ENCODE data around the gene GTF2F2. TPM values are rescaled to one million over a fixed set of nuclear protein-coding genes. Genes with fewer than 3 reads are reported as not detected.

The GTF2F2 gene, protein sequence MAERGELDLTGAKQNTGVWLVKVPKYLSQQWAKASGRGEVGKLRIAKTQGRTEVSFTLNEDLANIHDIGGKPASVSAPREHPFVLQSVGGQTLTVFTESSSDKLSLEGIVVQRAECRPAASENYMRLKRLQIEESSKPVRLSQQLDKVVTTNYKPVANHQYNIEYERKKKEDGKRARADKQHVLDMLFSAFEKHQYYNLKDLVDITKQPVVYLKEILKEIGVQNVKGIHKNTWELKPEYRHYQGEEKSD
- total RNA-seq = 10 to 100 TPM; 25.4 to 26.0 TPM

DNA sequence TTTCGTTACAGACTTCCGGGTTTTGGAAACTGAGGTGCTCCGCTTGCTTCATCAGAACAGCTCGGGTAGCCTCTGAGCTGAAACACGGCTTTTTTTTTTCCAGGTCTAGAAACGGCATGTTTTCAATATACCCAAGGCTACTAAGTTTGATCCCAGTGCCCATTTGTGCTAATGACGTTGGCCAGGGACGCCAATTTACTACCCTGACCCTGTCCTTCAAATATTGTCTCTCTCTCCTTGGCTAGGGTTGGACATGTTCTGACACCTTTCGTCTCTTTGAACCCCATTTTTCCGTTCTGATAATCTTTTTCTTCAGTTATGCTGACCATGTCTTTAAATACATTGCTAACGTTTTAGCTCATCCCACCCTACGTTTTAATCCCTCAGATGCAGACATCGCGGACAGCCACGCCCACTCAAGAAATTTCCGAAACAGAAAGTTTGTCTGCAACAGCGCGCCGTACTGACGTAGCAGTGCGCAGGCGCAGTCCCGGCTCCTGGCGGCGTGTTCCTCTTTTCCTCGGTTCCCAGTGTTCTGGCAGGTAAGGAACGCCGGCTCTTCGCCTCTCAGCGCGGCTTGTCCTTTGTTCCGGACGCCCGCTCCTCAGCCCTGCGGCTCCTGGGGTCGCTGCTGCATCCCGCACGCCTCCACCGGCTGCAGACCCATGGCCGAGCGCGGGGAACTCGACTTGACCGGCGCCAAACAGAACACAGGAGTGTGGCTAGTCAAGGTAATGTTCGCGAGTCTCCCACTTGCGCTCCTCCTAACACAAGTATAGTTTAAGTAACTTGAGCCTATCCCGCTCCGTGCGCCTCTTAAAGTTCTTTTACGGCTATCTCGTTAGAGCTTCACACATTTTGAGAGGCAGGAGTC is at the start of gene GTF2F2:
GTF2F2 (plus strand) TSS at position 520 of the 874 bp plus-strand sequence; CDS start at position 666, 146 bp downstream.
- peak; percentile 91 for DNase-seq
- intact Hi-C loops (cut with micrococcal nuclease) = loop anchor here (1.0 to 2.0 kb wide), 7 partner anchors 65 to 221 kb away; partner anchors contain the start of genes GPALPP1, NUFIP1 and TPT1
- H3K4me1 Mint-ChIP-seq (ENCODE audit: low read depth) = peaks cover 8% of the 10 kb centered on the region
- POLR2A ChIA-PET = no interaction called here
- CTCF ChIA-PET = interaction anchor here (0.6 to 2.2 kb wide), 5 partner anchors 18 to 187 kb away, joined by 3 to 9 read pairs (median 3); no protein-coding TSS in a partner anchor
- no peaks in the 10 kb centered on the region for H3K9me3 Mint-ChIP-seq
- no peak within 1 kb of the TSS for H3K27ac Mint-ChIP-seq
- no peaks in the 10 kb centered on the region for H3K36me3 Mint-ChIP-seq
- H3K4me3 Mint-ChIP-seq = no peak within 1 kb of the TSS
- no peaks in the 10 kb centered on the region for H3K27me3 Mint-ChIP-seq

DNA sequence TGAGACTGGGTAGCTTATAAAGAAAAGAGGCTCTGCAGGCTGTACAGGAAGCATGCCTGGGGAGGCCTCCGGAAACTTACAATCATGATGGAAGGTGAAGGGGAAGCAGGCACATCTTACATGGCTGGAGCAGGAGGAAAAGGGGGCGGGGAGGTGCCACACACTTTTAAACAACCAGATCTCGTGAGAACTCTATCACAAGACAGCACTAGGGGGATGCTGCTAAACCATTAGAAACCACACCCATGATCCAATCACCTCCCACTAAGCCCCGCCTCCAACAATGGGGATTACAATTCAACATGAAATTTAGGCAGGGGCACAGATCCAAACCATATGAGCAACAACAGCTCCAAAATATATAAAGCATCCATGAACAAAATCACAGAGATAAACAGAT is 46.5 kb upstream of the GTF2F2 start:
- H3K9me3 Mint-ChIP-seq = no peaks in the 10 kb centered on the region
- POLR2A ChIA-PET = no interaction called here
- no peaks in the 10 kb centered on the region for H3K36me3 Mint-ChIP-seq
- CTCF ChIA-PET = no interaction called here
- no peak overlapping the region for H3K4me3 Mint-ChIP-seq
- H3K4me1 Mint-ChIP-seq (ENCODE audit: low read depth) = no peaks in the 10 kb centered on the region
- peaks cover 13% of the 10 kb centered on the region for H3K27me3 Mint-ChIP-seq
- no peak for DNase-seq
- intact Hi-C loops (cut with micrococcal nuclease) = no loop called here
- no peak overlapping the region for H3K27ac Mint-ChIP-seq

DNA sequence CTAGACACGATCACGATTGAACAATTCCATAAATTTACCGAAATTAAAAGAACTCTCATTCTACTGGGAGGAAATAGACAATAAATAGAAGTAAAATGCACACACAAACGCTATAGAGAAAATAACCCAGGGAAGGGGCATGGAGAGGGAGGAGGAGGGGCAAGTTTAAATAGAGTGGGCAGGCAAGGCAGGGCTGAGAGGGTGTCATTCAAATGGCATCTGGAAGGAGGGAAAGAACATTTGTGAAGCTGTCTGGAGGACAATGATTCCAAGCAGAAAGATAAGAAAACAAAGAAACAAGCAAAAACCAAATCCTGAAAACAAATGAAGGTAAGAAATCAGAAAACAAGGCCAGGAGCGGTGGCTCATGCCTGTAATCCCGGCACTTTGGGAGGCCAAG is 45.6 kb upstream of the GTF2F2 start:
- H3K27ac Mint-ChIP-seq = no peak overlapping the region
- peaks cover 10% of the 10 kb centered on the region for H3K27me3 Mint-ChIP-seq
- no peaks in the 10 kb centered on the region for H3K4me1 Mint-ChIP-seq (ENCODE audit: low read depth)
- no peak overlapping the region for H3K4me3 Mint-ChIP-seq
- no peaks in the 10 kb centered on the region for H3K9me3 Mint-ChIP-seq
- POLR2A ChIA-PET = no interaction called here
- CTCF ChIA-PET = interaction anchor here (0.6 kb wide), 1 partner anchor 235 kb away, joined by 3 read pairs; no protein-coding TSS in a partner anchor
- intact Hi-C loops (cut with micrococcal nuclease) = no loop called here
- no peaks in the 10 kb centered on the region for H3K36me3 Mint-ChIP-seq
- no peak for DNase-seq

DNA sequence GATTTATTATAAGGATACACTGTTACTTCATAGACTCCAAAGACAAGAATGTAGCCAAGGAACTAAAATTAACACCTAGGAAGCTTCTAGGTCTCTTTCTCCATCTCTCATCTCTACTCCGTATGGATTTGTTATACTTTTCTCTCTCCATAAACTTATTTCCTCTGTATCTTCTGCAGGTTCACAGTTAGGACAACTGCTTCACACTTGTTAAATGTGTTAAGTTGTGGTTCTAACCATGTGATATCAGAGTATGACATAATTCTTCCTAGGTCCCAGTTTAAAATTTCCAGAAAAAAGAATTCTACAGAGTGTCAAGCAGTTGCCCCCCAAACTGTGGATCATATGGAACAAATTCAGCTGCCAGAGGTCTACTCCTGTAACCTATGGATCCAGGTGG is 42.3 kb upstream of the GTF2F2 start:
- no peaks in the 10 kb centered on the region for H3K36me3 Mint-ChIP-seq
- no peak overlapping the region for H3K27ac Mint-ChIP-seq

DNA sequence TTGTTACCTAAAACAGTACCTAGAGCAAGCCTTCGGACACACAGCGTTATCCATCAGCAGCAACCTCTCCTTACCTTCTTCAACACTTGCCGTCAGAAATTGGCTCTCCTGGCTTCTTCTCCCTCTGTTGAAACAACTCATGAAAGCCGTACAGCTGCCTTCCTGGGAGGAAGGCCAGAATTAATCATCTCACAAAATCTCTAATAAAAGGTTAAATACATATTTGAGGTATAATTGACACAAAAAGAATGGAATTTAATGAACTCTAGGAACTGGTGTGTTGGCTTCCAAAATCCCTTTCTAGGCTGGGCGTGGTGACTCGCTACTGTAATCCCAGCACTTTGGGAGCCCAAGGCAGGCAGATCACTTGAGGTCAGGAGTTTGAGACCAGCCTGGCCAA is 37.3 kb upstream of the GTF2F2 start:
- Mint-ChIP-seq H3K36me3 (no peaks in the 10 kb centered on the region), H3K9me3 (no peaks in the 10 kb centered on the region), H3K4me3 (no peak overlapping the region), H3K27me3 (peaks cover 1% of the 10 kb centered on the region), H3K4me1 (ENCODE audit: low read depth) (no peaks in the 10 kb centered on the region), H3K27ac (no peak overlapping the region)
- ChIA-PET POLR2A (no interaction called here), CTCF (no interaction called here)
- DNase-seq = no peak
- intact Hi-C loops (cut with micrococcal nuclease) = no loop called here

More for the DNA sequence above, 42.3 kb upstream of the GTF2F2 start:
- no peaks in the 10 kb centered on the region for H3K9me3 Mint-ChIP-seq
- H3K27me3 Mint-ChIP-seq = peaks cover 8% of the 10 kb centered on the region
- POLR2A ChIA-PET = no interaction called here
- no peaks in the 10 kb centered on the region for H3K4me1 Mint-ChIP-seq (ENCODE audit: low read depth)
- no peak overlapping the region for H3K4me3 Mint-ChIP-seq
- DNase-seq = no peak
- intact Hi-C loops (cut with micrococcal nuclease) = no loop called here
- CTCF ChIA-PET = no interaction called here

DNA sequence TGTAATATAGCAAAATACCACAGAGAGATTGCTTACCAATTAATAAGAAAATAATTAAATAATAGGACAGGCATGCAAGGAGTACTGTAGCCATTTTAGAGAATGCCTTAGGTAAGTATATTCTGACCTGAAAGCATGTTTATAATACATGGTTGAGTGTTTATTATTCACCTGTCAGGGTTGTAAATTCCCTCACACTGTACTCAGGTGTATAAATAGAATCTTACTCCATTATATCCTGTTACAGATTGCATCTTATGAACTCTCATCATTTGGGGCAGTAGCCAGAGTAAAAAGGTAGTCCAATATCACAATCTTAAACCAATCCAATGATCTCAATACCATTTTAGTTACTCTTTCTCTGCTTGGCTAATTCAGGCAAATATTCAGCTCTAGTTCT is 35.8 kb upstream of the GTF2F2 start:
- intact Hi-C loops (cut with micrococcal nuclease) = no loop called here

DNA sequence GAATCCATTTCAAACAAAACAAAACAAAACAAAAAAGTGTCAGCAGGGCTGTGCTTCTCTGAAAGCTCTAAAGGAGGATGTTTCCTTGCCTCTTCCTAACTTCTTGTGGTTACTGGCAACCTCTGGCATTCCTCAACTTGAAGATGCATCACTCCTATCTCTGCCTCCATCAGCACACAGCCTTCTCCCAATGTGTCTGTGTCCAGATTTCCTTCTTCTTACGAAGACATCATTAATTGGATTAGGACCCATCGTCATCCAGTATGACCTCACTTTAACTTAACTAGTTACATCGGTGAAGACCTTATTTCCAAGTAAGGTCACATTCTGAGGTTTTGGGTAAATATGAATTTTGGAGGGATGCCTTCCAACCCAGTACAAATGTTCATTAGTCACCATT is 33.8 kb upstream of the GTF2F2 start:
- H3K9me3 Mint-ChIP-seq = no peaks in the 10 kb centered on the region
- POLR2A ChIA-PET = no interaction called here
- DNase-seq = no peak
- CTCF ChIA-PET = no interaction called here
- no peak overlapping the region for H3K27ac Mint-ChIP-seq
- H3K4me3 Mint-ChIP-seq = no peak overlapping the region
- H3K36me3 Mint-ChIP-seq = no peaks in the 10 kb centered on the region
- H3K27me3 Mint-ChIP-seq = peaks cover 4% of the 10 kb centered on the region
- intact Hi-C loops (cut with micrococcal nuclease) = no loop called here
- no peaks in the 10 kb centered on the region for H3K4me1 Mint-ChIP-seq (ENCODE audit: low read depth)

More for the DNA sequence above, 35.8 kb upstream of the GTF2F2 start:
- Mint-ChIP-seq H3K27ac (no peak overlapping the region), H3K36me3 (no peaks in the 10 kb centered on the region), H3K4me1 (ENCODE audit: low read depth) (no peaks in the 10 kb centered on the region), H3K27me3 (peaks cover 3% of the 10 kb centered on the region), H3K9me3 (no peaks in the 10 kb centered on the region), H3K4me3 (no peak overlapping the region)
- POLR2A ChIA-PET = no interaction called here
- CTCF ChIA-PET = no interaction called here
- no peak for DNase-seq

DNA sequence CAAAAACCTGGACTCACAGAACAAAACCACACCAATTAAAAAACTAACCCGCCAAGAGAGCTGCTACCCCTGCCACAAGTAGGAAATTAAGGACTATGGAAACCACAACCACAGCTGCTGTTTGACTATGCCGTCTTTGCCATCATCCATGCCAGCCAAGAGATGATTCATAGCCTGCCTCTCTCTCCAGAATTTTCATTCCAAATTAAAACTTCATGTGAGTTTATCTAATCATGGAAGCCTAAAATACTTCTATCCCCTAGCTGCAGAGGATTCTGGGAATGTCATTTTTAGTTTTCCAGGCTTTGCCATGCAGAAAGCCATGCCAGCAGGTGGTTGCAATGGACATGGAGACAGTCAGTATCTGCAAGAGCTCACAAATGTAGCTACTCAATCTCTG is 27.6 kb upstream of the GTF2F2 start:
- POLR2A ChIA-PET = no interaction called here
- Mint-ChIP-seq H3K9me3 (no peaks in the 10 kb centered on the region), H3K36me3 (no peaks in the 10 kb centered on the region), H3K27ac (no peak overlapping the region), H3K4me3 (no peak overlapping the region), H3K27me3 (peaks cover 4% of the 10 kb centered on the region), H3K4me1 (ENCODE audit: low read depth) (no peaks in the 10 kb centered on the region)
- CTCF ChIA-PET = no interaction called here
- intact Hi-C loops (cut with micrococcal nuclease) = no loop called here
- DNase-seq = no peak

DNA sequence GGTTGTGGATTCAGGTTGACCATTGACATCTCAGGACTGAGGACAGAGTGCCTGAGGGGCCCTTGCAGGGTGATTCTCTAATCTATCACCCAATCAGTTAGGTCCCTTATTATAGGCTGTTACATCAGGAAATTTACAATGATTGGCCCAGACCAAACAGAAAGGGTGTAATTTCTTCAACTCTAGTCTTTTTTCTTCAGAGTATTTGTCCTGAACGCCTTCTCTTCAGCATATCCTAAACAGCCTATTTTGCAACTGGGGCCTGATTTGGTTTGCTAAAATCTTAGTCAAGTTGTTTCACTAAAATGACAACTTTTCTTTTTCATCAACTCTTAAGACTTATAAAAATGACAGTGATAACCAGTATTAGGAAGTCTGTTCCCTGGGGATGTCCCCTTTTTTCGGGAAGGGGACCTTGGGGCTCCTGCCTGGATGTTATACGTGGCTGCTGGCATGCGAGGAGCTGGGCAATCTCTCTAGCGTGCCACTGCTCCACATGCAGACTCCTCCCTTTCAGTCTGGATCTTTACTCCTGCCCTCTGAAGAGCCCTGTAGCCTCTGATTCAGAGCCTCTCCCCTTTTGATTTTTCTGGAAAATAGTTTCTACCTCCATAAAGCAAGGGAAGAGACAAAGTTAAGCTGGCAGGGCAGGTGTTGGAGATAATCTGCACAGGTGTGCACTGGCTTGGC is 19.6 kb upstream of the GTF2F2 start:
- Mint-ChIP-seq H3K27me3 (peaks cover 2% of the 10 kb centered on the region), H3K36me3 (no peaks in the 10 kb centered on the region), H3K4me1 (ENCODE audit: low read depth) (no peaks in the 10 kb centered on the region), H3K4me3 (no peak overlapping the region), H3K9me3 (no peaks in the 10 kb centered on the region), H3K27ac (no peak overlapping the region)
- intact Hi-C loops (cut with micrococcal nuclease) = no loop called here
- DNase-seq = no peak
- ChIA-PET CTCF (no interaction called here), POLR2A (no interaction called here)

DNA sequence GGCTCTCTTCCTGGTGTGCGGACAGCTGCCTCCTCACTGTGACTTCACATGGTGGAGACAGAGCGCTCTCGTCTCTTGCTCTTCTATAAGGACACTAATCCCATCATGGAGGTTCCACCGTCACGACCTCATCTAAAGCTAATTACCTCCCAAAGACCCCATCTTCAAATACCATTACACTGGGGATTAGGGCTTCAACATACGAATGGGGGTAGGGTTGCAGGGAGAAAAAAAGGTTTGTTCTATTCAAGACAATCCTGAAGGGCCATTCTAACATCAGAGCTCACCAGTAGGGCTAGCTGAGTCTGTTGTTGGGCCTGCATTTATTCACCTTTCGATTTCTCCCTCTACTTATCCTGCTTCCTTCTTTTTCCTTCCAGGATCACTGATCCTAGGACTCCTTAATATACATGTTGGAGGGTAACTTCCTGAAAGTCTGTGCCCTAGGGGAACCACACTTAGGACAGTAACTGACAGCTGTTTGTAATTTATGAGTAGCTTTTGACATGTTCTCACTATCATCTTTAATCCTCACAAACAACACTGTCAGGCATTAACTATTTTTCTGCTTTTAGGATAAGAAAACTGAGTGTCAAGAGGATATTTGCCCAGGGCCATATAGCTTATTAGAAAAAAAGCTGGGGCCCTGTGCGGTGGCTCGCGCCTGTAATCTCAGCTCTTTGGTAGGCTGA is 18.8 kb upstream of the GTF2F2 start:
- H3K9me3 Mint-ChIP-seq = no peaks in the 10 kb centered on the region
- no peak overlapping the region for H3K27ac Mint-ChIP-seq
- H3K27me3 Mint-ChIP-seq = peaks cover 3% of the 10 kb centered on the region
- no peaks in the 10 kb centered on the region for H3K36me3 Mint-ChIP-seq
- no peak for DNase-seq
- H3K4me3 Mint-ChIP-seq = no peak overlapping the region
- intact Hi-C loops (cut with micrococcal nuclease) = no loop called here
- no peaks in the 10 kb centered on the region for H3K4me1 Mint-ChIP-seq (ENCODE audit: low read depth)
- POLR2A ChIA-PET = no interaction called here
- CTCF ChIA-PET = no interaction called here

DNA sequence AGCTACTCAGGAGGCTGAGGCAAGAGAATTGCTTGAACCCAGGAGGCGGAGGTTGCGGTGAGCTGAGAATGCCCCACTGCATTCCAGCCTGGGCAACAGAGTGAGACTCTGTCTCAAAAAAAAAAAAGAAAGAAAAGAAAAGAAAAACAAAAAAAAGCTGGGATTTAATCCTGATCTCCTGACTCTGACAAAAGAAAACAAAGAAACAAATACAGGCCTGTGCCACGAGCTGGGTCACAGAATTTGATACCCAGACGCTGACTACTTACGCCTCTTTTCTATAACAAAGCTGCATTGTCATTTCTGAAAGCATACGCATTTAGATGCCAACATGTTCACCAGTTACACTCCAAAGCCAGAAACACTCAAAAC is 18.2 kb upstream of the GTF2F2 start:
- Mint-ChIP-seq H3K27ac (no peak overlapping the region), H3K4me1 (ENCODE audit: low read depth) (no peaks in the 10 kb centered on the region), H3K4me3 (no peak overlapping the region), H3K36me3 (no peaks in the 10 kb centered on the region), H3K27me3 (peaks cover 4% of the 10 kb centered on the region), H3K9me3 (no peaks in the 10 kb centered on the region)
- DNase-seq = no peak
- POLR2A ChIA-PET = no interaction called here
- intact Hi-C loops (cut with micrococcal nuclease) = no loop called here
- CTCF ChIA-PET = interaction anchor here (0.6 kb wide), 1 partner anchor 18 kb away, joined by 3 read pairs; no protein-coding TSS in a partner anchor

DNA sequence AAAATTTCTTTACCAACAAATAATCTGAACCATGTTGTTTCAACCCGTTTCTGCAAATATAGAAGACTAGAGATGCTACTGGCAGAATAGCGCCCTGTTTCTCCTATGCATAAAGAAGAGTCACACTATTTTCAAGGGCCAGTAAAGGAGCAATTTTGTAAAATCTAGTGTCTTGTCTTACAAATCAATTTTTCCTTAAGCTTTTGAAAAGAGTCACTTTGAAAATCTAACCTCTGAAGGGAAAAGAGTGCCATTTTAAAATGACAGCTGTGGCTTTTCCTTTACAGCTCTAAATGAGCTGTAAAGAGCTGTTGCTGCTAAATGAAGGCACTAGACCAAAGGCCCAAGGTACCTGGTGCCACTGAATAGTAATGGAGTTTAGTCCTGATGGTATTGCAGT is 16.9 kb upstream of the GTF2F2 start:
- H3K27me3 Mint-ChIP-seq = peaks cover 9% of the 10 kb centered on the region
- no peak for DNase-seq
- POLR2A ChIA-PET = no interaction called here
- CTCF ChIA-PET = no interaction called here
- no peaks in the 10 kb centered on the region for H3K4me1 Mint-ChIP-seq (ENCODE audit: low read depth)
- no peaks in the 10 kb centered on the region for H3K36me3 Mint-ChIP-seq
- no peak overlapping the region for H3K27ac Mint-ChIP-seq
- no peak overlapping the region for H3K4me3 Mint-ChIP-seq
- intact Hi-C loops (cut with micrococcal nuclease) = no loop called here
- no peaks in the 10 kb centered on the region for H3K9me3 Mint-ChIP-seq

Data from activated CD4-positive, alpha-beta memory T cell treated with anti-CD3 and anti-CD28 coated beads for 36 hours (primary cell).